IMR-90 (cell line): ENCODE data around the gene ICAM2. TPM values are rescaled to one million over a fixed set of nuclear protein-coding genes. Genes with fewer than 3 reads are reported as not detected.

ENCODE experiments used
- ATAC-seq: fragments of 200-7000 bp; cut with Tn5 transposase; 2 replicates; pipeline ENCODE4 v1.9.1; 2020; ENCODE audit warnings: low read depth, mild to moderate bottlenecking, moderate library complexity
- BruUV-seq: library from RNA; stranded (reverse); fragments of 400-500 nt; replicated peaks from 2 replicates; lab custom pipeline; 2021; lab: Mats Ljungman, UMichigan
- CTCF ChIA-PET: fragments of 300-600 bp; formaldehyde crosslinking; extraction: SDS; loops from one replicate; lab custom pipeline; 2021; ENCODE audit warnings: antibody characterized with exemption; lab: Yijun Ruan, JAX
- POLR2A ChIA-PET: fragments of 300-600 bp; sonication (Branson Sonifier 250); formaldehyde crosslinking; loops from one replicate; lab custom pipeline; 2022; ENCODE audit warnings: antibody characterized with exemption; ENCODE audit not compliant: unreplicated experiment; lab: Charles Lee
- DNase-seq: peaks from one replicate; pipeline ENCODE4 v3.0.0; 2013
- H2AFZ ChIP-seq: replicated peaks from 2 replicates; pipeline ENCODE3; 2013; ENCODE audit warnings: low read length, mild to moderate bottlenecking; ENCODE audit not compliant: poor library complexity
- H2AK5ac ChIP-seq: 2 replicates; pipeline ENCODE4 v1.6.1; 2013; ENCODE audit warnings: low read depth, low read length, inconsistent platforms
- H2AK9ac ChIP-seq: replicated peaks from 2 replicates; pipeline ENCODE3; 2013; ENCODE audit warnings: mild to moderate bottlenecking, low read depth, low read length, moderate library complexity; ENCODE audit not compliant: poor library complexity
- H2BK120ac ChIP-seq: 2 replicates; pipeline ENCODE4 v1.6.1; 2013; ENCODE audit warnings: low read depth, low read length, inconsistent platforms
- H2BK15ac ChIP-seq: 3 replicates; pipeline ENCODE4 v1.6.1; 2013; ENCODE audit warnings: low read depth, low read length, inconsistent platforms
- H2BK20ac ChIP-seq: 2 replicates; pipeline ENCODE4 v1.6.1; 2013; ENCODE audit warnings: low read depth, mild to moderate bottlenecking, inconsistent platforms, low read length, moderate library complexity
- H2BK5ac ChIP-seq: 2 replicates; pipeline ENCODE4 v1.6.1; 2013; ENCODE audit warnings: mild to moderate bottlenecking, low read depth, low read length, inconsistent platforms; ENCODE audit not compliant: poor library complexity, severe bottlenecking
- H3K14ac ChIP-seq: replicated peaks from 2 replicates; pipeline ENCODE4 v1.6.1; 2013; ENCODE audit warnings: low read depth, low read length, inconsistent platforms
- H3K18ac ChIP-seq: 2 replicates; pipeline ENCODE4 v1.6.1; 2013; ENCODE audit warnings: low read depth, low read length, control low read depth
- H3K23ac ChIP-seq: 2 replicates; pipeline ENCODE4 v1.6.1; 2013; ENCODE audit warnings: low read depth, low read length, inconsistent platforms
- H3K27ac ChIP-seq: 2 replicates; pipeline ENCODE4 v1.5.1; 2013; ENCODE audit warnings: mild to moderate bottlenecking, control low read depth, low read length; ENCODE audit not compliant: insufficient read depth
- H3K27me3 ChIP-seq: 2 replicates; pipeline ENCODE4 v1.6.1; 2013; ENCODE audit warnings: low read length; ENCODE audit not compliant: control insufficient read depth, insufficient read depth
- H3K36me3 ChIP-seq: 2 replicates; pipeline ENCODE4 v1.6.1; 2013; ENCODE audit warnings: low read length, mixed read lengths; ENCODE audit not compliant: control insufficient read depth, insufficient read depth
- H3K4ac ChIP-seq: 2 replicates; pipeline ENCODE4 v1.6.1; 2013; ENCODE audit warnings: low read depth, low read length, inconsistent platforms
- H3K4me1 ChIP-seq: 2 replicates; pipeline ENCODE4 v1.6.1; 2013; ENCODE audit warnings: low read length, mixed read lengths; ENCODE audit not compliant: control insufficient read depth, insufficient read depth
- H3K4me2 ChIP-seq: 2 replicates; pipeline ENCODE4 v1.6.1; 2013; ENCODE audit warnings: low read depth, mild to moderate bottlenecking, control low read depth, low read length, moderate library complexity
- H3K4me3 ChIP-seq: 2 replicates; pipeline ENCODE4 v1.5.1; 2013; ENCODE audit warnings: low read depth, mild to moderate bottlenecking, control low read depth, low read length, moderate library complexity; ENCODE audit not compliant: insufficient read depth
- H3K56ac ChIP-seq: 2 replicates; pipeline ENCODE4 v1.6.1; 2013; ENCODE audit warnings: low read length, inconsistent platforms; ENCODE audit not compliant: insufficient read depth; ENCODE audit errors: extremely low read depth
- H3K79me1 ChIP-seq, 2 experiments: 2 replicates each; pipeline ENCODE4 v1.6.1; 2013; ENCODE audit warnings: low read length in 2 of 2, inconsistent platforms in 1 of 2, low read depth in 1 of 2
- H3K9ac ChIP-seq: 2 replicates; pipeline ENCODE4 v1.6.1; 2013; ENCODE audit warnings: low read depth, low read length, control low read depth
- H3K9me1 ChIP-seq: 2 replicates; pipeline ENCODE4 v1.6.1; 2013; ENCODE audit warnings: low read length, inconsistent platforms; ENCODE audit not compliant: insufficient read depth
- H3K9me3 ChIP-seq: 2 replicates; pipeline ENCODE4 v1.6.1; 2013; ENCODE audit warnings: low read length; ENCODE audit not compliant: control insufficient read depth, insufficient read depth
- H4K20me1 ChIP-seq: 2 replicates; pipeline ENCODE4 v1.6.1; 2013; ENCODE audit warnings: low read length, inconsistent platforms; ENCODE audit not compliant: insufficient read depth
- H4K5ac ChIP-seq: 2 replicates; pipeline ENCODE4 v1.6.1; 2013; ENCODE audit warnings: mild to moderate bottlenecking, low read depth, low read length, control low read depth
- H4K8ac ChIP-seq, 2 experiments: 2 replicates each; pipeline ENCODE4 v1.6.1; 2013; ENCODE audit warnings: low read depth in 2 of 2, low read length in 2 of 2, control low read depth in 1 of 2, inconsistent platforms in 1 of 2
- H4K91ac ChIP-seq: 2 replicates; pipeline ENCODE4 v1.6.1; 2013; ENCODE audit warnings: low read depth, low read length, inconsistent platforms; ENCODE audit not compliant: insufficient read depth
- BHLHE40 ChIP-seq: fragments of 150-350 bp; IDR thresholded peaks from 2 replicates; pipeline ENCODE4 v1.6.1; 2016; ENCODE audit warnings: mild to moderate bottlenecking, low read depth, low read length
- CEBPB ChIP-seq: IDR thresholded peaks from 2 replicates; pipeline ENCODE4 v1.6.1; 2012; ENCODE audit warnings: low read depth, low read length, improper control_type of control experiment
- CHD1 ChIP-seq: IDR thresholded peaks from 2 replicates; pipeline ENCODE4 v1.6.1; 2012; ENCODE audit warnings: low read depth, low read length, improper control_type of control experiment
- ELK1 ChIP-seq: fragments of 150-350 bp; IDR thresholded peaks from 2 replicates; pipeline ENCODE4 v1.6.1; 2016; ENCODE audit warnings: low read depth, mild to moderate bottlenecking, low read length, moderate library complexity, borderline replicate concordance
- FOS ChIP-seq: fragments of 150-350 bp; IDR thresholded peaks from 2 replicates; pipeline ENCODE4 v1.6.1; 2016; ENCODE audit warnings: low read depth, low read length
- MAFK ChIP-seq: IDR thresholded peaks from 2 replicates; pipeline ENCODE4 v1.6.1; 2012; ENCODE audit warnings: low read depth, low read length, improper control_type of control experiment
- MAZ ChIP-seq: IDR thresholded peaks from 2 replicates; pipeline ENCODE4 v1.6.1; 2012; ENCODE audit warnings: low read depth, mild to moderate bottlenecking, low read length, improper control_type of control experiment, moderate library complexity, borderline replicate concordance
- MXI1 ChIP-seq: IDR thresholded peaks from 2 replicates; pipeline ENCODE4 v1.6.1; 2012; ENCODE audit warnings: low read depth, mild to moderate bottlenecking, low read length, moderate library complexity, borderline replicate concordance
- NFE2L2 ChIP-seq: fragments of 150-350 bp; IDR thresholded peaks from 2 replicates; pipeline ENCODE4 v1.6.1; 2016; ENCODE audit warnings: low read depth, mild to moderate bottlenecking, low read length
- POLR2A ChIP-seq: IDR thresholded peaks from 2 replicates; pipeline ENCODE4 v1.6.1; 2012; ENCODE audit warnings: mild to moderate bottlenecking, low read depth, low read length
- RAD21 ChIP-seq: IDR thresholded peaks from 2 replicates; pipeline ENCODE4 v1.6.1; 2012; ENCODE audit warnings: low read length, improper control_type of control experiment
- RCOR1 ChIP-seq: IDR thresholded peaks from 2 replicates; pipeline ENCODE4 v1.6.1; 2012; ENCODE audit warnings: mild to moderate bottlenecking, low read length, improper control_type of control experiment; ENCODE audit not compliant: insufficient replicate concordance
- RFX5 ChIP-seq: IDR thresholded peaks from 2 replicates; pipeline ENCODE4 v1.8.0; 2012; ENCODE audit warnings: low read depth, mild to moderate bottlenecking, low read length, moderate library complexity
- SMC3 ChIP-seq: fragments of 150-350 bp; IDR thresholded peaks from 2 replicates; pipeline ENCODE4 v1.6.1; 2016; ENCODE audit warnings: low read depth, mild to moderate bottlenecking, antibody characterized with exemption, low read length, moderate library complexity
- USF2 ChIP-seq: fragments of 150-350 bp; IDR thresholded peaks from 2 replicates; pipeline ENCODE4 v1.6.1; 2017; ENCODE audit warnings: mild to moderate bottlenecking, antibody characterized with exemption, low read length, low read depth
- WGBS, 2 experiments: methylation state at CpG; one replicate each; pipeline versions ENCODE4 v1.1.5 to v1.1.7; 2013; ENCODE audit warnings: missing lambda C conversion rate in 2 of 2; ENCODE audit not compliant: insufficient read length in 1 of 2; ENCODE audit errors: extremely low coverage in 2 of 2; 5-methylcytosine and 5-hydroxymethylcytosine counted together
- dilution Hi-C: fragments of 300-500 bp; cut with HindIII; formaldehyde crosslinking; loops from one replicate; pipeline ENCODE4 v1.14.3; 2018; ENCODE audit warnings: low sequenced_read_pairs; ENCODE audit not compliant: unreplicated experiment
- in situ Hi-C: fragments of 300-500 bp; cut with MboI; formaldehyde crosslinking; loops from 3 replicates; pipeline ENCODE4 v1.14.3; 2019; ENCODE audit warnings: low sequenced_read_pairs, inconsistent platforms, mixed read lengths
- intact Hi-C: fragments of 100-400 bp; cut with micrococcal nuclease; formaldehyde crosslinking; loops from 2 replicates; pipeline ENCODE4 v1.10.0; 2022
- polyA plus RNA-seq, 3 experiments: library from polyadenylated mRNA; depleted of rRNA; stranded (reverse); fragments of >200 nt; gene quantifications; 2 replicates each; pipeline ENCODE4 v1.2.3, GENCODE V29; 2012; ENCODE audit warnings: low replicate concordance in 1 of 3
- total RNA-seq: library from RNA; depleted of rRNA; stranded (reverse); fragments of >200 nt; gene quantifications from 2 replicates; pipeline ENCODE4 v1.2.3, GENCODE V29; 2012

ICAM2 gene
- total and polyA plus RNA-seq, 2 of the 4 experiments (the other 2 are of a cell fraction) = 0.12 TPM; not detected in 1

- Histone ChIP-seq H2AK5ac (no peak overlapping the region), H4K5ac (no peak overlapping the region), H3K18ac (no peak overlapping the region), H2BK5ac (no peak overlapping the region), H2AK9ac (no peak overlapping the region), H2BK15ac (no peak overlapping the region), H3K9me3 (no peaks in the 10 kb centered on the region), H3K9ac (no peak overlapping the region), H3K9me1 (peaks cover 9% of the 10 kb centered on the region), H4K8ac (no peak overlapping the region), H3K27me3 (peaks cover 48% of the 10 kb centered on the region), H2AFZ (no peak overlapping the region), H3K4me1 (no peaks in the 10 kb centered on the region), H3K14ac (no peak overlapping the region), H2BK20ac (no peak overlapping the region), H3K27ac (no peak overlapping the region), H3K56ac (no peak overlapping the region), H3K23ac (no peak overlapping the region), H3K4me2 (no peak overlapping the region), H2BK120ac (no peak overlapping the region), H3K4ac (no peak overlapping the region), H3K79me1 (no peaks in the 10 kb centered on the region), H3K4me3 (no peak overlapping the region), H4K20me1 (no peaks in the 10 kb centered on the region), H4K91ac (no peak overlapping the region), H3K36me3 (no peaks in the 10 kb centered on the region)
- intact Hi-C loops = no loop called here
- 92% methylated on average over 15 of the region's 25 CpGs; no CpG with 5 or more reads in 1 of the 2 experiments for WGBS, 2 experiments
- no peak for DNase-seq
- POLR2A ChIA-PET = no interaction called here
- BruUV-seq = no TSS peak
- in situ Hi-C loops = no loop called here
- dilution Hi-C loops = no loop called here
- ATAC-seq = no peak
- CTCF ChIA-PET = no interaction called here
- TF ChIP-seq CEBPB (no peak), BHLHE40 (no peak), POLR2A (no peak), USF2 (no peak), CHD1 (no peak), ELK1 (no peak), FOS (no peak), RCOR1 (no peak), SMC3 (no peak), MAFK (no peak), RAD21 (no peak), MAZ (no peak), RFX5 (no peak), NFE2L2 (no peak), MXI1 (no peak)
Measured at GRCh38 chr17:63999680-64000531, 20.5 kb downstream of the ICAM2 start.
